ENCODE results near the gene ZBED4. TPM values are rescaled to one million over a fixed set of nuclear protein-coding genes. Genes with fewer than 3 reads are reported as not detected.

Gene ZBED4
- total RNA-seq, 1 donor from 2014 or later: 4.6 TPM

DNA sequence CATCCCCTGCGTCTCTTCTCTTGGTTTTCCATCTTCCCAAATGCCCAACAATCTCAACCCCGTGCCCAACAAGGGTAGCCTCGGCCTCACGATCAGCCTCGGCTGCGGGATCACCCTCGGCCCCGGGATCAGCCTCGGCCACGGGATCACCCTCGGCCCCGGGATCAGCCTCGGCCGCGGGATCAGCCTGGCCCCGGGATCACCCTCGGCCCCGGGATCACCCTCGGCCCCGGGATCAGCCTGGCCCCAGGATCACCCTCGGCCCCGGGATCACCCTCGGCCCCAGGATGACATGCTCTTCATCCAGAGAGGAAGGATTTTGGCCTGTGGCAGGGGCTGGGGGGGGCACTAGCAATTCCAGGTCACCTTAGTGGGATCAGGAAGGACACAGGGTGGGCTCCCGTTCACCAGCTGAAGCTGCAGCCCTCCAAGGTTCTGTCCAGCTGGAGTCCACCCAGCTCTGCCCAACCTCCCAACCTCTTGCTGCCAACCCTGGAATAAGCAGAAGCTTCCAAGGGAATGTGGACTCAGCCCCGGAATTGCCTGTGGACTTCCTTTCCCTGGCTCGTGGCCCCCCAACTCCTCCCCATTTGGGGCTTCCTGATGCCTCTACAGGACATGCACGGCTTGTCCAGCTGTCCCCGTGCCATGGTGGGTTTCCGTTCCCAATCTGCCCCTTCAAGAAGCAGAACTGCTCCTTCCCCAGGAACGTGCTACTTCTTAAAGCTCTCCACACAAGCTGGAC lies 58.4 kb downstream of the ZBED4 start:
- intact Hi-C loops (cut with micrococcal nuclease): no loop called here
- no peak for DNase-seq
- ATAC-seq: no peak

GRCh38 chr22:49913026-49913425 lies 59.4 kb downstream of the ZBED4 start:
- intact Hi-C loops (cut with micrococcal nuclease): no loop called here
- DNase-seq (no peak), ATAC-seq (no peak)

DNA sequence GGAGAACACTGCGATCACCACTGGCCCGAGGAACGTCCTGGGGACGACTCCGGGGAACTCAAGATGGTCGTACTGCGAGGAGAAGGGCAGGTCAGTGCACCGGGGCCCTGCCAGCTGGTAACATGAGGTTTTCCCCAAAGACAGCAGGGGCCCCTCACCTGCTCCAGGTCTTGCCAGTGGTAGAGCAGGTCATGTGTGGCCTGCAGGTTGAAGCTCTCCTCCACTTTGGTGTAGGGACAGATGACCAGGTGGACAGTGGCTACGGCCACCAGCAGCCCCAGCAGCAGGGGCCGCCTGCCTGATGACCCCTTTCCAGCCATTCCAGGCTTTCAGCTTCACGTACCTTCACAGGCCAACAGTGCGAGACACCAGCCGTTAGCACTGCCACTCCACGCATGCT lies 59.8 kb downstream of the ZBED4 start:
- DNase-seq (no peak), ATAC-seq (no peak)
- intact Hi-C loops (cut with micrococcal nuclease): no loop called here

GRCh38 chr22:49914256-49914655 lies 60.6 kb downstream of the ZBED4 start:
- intact Hi-C loops (cut with micrococcal nuclease): no loop called here
- DNase-seq (no peak), ATAC-seq (no peak)

- DNase-seq (no peak), ATAC-seq (no peak)
- intact Hi-C loops (cut with micrococcal nuclease): no loop called here
These were observed 62.0 kb downstream of the ZBED4 start for GRCh38 chr22:49915610-49916009.

DNA sequence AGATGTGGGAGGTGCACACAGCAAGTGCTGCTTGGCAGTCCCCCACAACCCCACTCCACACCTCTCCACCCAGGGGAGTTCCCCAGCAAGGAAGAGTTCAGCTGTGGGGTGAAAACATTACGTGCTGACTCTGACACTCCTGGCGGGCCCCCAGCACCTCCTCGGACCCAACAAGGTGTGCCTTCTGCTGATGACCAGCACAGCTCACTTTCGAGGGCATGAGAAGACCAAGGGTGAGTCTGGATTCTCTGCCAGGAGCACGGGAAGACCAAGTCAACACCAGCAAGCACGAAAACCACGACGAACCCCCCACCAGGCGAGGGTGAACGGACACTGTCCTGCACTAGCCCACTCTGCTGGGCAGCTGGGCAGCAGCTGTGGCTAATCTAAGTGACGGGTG lies 63.2 kb downstream of the ZBED4 start:
- no peak for DNase-seq
- intact Hi-C loops (cut with micrococcal nuclease): no loop called here
- no peak for ATAC-seq

GRCh38 chr22:49917974-49918910 lies 64.6 kb downstream of the ZBED4 start, which contains the start of the genes ALG12 and CRELD2:
Gene ALG12, minus strand, starts transcription at chr22:49918438. Its CDS starts 4,673 bp downstream, at chr22:49913765.
Gene CRELD2, plus strand, starts transcription at chr22:49918634. Its CDS starts 136 bp downstream, at chr22:49918770.
- intact Hi-C loops (cut with micrococcal nuclease): no loop called here
- ATAC-seq: peak; percentile 98
- DNase-seq: peak; percentile 99

GRCh38 chr22:49918911-49919881 lies 65.6 kb downstream of the ZBED4 start:
- no peak for DNase-seq
- no peak for ATAC-seq
- intact Hi-C loops (cut with micrococcal nuclease): no loop called here

GRCh38 chr22:49920859-49921258 lies 67.2 kb downstream of the ZBED4 start:
- DNase-seq (no peak), ATAC-seq (no peak)
- intact Hi-C loops (cut with micrococcal nuclease): loop anchor here (10.0 kb wide), 1 partner anchor 114 kb away; no protein-coding TSS in a partner anchor

GRCh38 chr22:49921508-49922278 lies 68.0 kb downstream of the ZBED4 start:
- DNase-seq (peak; percentile 26), ATAC-seq (no peak)

GRCh38 chr22:49922484-49922883 lies 68.8 kb downstream of the ZBED4 start:
- DNase-seq (no peak), ATAC-seq (no peak)
- intact Hi-C loops (cut with micrococcal nuclease): loop anchor here (10.0 kb wide), 1 partner anchor 112 kb away; no protein-coding TSS in a partner anchor

More at GRCh38 chr22:49921508-49922278, 68.0 kb downstream of the ZBED4 start:
- intact Hi-C loops (cut with micrococcal nuclease): loop anchor here (10.0 kb wide), 1 partner anchor 113 kb away; no protein-coding TSS in a partner anchor

DNA sequence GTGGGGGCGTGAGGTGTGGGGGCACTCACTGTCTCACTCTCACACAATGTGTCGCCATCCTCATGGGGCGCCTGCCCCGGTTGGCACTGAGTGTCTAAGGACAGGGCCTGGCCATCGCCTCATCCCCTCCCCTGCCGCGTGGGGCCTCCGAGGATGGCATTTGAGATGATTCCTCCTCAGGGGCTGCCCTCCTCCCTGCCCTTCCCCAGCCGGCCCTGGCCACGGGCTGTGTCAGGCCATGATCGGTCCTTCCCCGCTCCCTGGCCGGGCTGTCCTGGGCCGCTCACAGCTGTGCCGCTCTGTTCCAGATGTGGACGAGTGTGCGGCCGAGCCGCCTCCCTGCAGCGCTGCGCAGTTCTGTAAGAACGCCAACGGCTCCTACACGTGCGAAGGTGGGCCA lies 69.3 kb downstream of the ZBED4 start:
- no peak for DNase-seq
- intact Hi-C loops (cut with micrococcal nuclease): loop anchor here (10.0 kb wide), 1 partner anchor 112 kb away; no protein-coding TSS in a partner anchor
- no peak for ATAC-seq

DNA sequence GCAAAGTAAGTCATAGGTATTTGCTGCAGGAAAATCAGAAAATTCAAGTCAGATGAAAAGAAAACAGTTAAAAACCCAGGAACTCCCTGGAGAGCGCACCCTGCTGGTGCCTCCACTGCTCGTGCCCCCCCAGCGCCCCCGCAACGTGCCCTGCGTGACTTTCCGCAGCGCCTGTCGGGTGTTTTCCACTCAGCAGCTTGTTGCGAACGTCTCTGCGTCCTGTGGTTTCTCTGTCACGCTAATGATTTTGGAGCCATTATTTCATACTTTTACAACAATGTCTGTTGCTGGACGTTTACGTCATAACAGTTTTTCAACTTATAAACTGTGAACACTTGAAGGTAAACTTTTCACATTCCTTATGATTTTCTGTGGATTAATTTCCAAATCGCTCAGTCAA lies 69.8 kb downstream of the ZBED4 start:
- ATAC-seq (no peak), DNase-seq (no peak)
- intact Hi-C loops (cut with micrococcal nuclease): loop anchor here (10.0 kb wide), 1 partner anchor 111 kb away; no protein-coding TSS in a partner anchor

DNA sequence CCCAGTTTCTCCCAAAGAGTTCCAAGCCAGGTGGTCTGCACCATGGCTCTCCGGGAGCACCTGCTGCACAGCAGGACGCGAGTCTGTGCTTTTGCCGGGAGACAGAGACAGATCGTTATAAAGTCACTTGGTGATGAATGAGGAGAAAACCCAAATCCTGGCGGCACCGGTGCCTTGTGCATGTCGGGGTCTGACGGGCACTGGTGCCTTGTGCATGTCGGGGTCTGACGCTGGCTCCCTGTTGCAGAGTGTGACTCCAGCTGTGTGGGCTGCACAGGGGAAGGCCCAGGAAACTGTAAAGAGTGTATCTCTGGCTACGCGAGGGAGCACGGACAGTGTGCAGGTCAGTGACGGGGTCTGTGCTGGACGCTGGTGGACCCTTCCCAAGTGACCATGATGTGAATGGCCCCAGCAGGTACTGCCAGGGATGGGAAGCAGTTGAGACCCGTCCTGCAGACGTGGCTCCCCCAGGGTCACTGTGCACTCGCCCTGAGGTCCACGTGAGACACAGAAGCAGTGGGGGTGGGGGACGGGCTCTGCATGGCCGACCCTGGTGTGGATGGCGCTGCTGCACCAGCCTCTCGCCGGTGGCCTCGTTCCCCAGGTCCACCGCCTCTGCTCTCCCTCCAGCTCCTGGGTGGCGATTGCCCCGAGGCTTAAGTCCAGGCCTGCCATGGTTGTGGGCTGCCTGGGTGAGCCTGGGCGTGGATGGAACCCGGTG lies 70.6 kb downstream of the ZBED4 start:
- no peak for ATAC-seq
- intact Hi-C loops (cut with micrococcal nuclease): loop anchor here (10.0 kb wide), 1 partner anchor 111 kb away; no protein-coding TSS in a partner anchor
- no peak for DNase-seq

DNA sequence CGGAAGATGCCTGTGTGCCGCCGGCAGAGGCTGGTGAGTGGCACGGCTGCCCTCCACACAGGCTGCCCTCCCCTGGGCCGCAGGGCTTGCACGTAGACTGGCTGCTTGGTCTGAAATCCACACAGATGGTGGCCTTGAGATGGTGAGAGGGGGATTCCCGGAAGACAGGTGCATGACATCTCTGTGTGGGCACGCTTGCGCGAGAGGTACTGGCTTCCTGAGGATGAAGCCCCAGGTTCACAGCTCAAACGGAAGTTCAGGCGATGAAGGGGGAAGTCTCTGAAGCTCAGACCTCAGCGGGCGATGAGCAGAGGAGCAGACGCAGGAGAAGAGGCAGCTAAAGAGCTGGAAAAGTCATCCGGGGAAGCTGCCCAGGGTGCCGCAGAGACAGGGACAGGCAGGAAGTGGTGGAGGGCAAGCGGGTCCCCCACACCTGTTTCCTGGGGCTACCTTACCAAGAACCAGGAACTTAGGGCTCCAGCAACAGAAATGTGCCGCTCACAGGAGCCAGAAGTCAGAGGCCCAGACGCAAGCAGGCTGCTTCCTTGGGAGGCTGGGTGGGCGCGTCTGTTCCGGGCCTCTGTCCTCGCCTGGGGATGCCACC lies 72.0 kb downstream of the ZBED4 start:
- no peak for ATAC-seq
- no peak for DNase-seq
- intact Hi-C loops (cut with micrococcal nuclease): loop anchor here (10.0 kb wide), 1 partner anchor 109 kb away; no protein-coding TSS in a partner anchor

- intact Hi-C loops (cut with micrococcal nuclease): loop anchor here (10.0 kb wide), 1 partner anchor 108 kb away; no protein-coding TSS in a partner anchor
- DNase-seq: no peak
- no peak for ATAC-seq
These were observed 73.3 kb downstream of the ZBED4 start for GRCh38 chr22:49926916-49927315.
